Gastroesophageal sphincter (tissue), 4 donors: ENCODE results near the gene FZD2. TPM values are rescaled to one million over a fixed set of nuclear protein-coding genes. Genes with fewer than 3 reads are reported as not detected.

Experiments used
- ATAC-seq: fragments of 150-250 bp; one replicate; pipeline ENCODE4 v1.9.1; 2016; ENCODE audit warnings: mild to moderate bottlenecking, moderate library complexity
- H3K27ac ChIP-seq, 4 donors: fragments of 200-600 bp; sonication (generic) in 3 of 4; 1 replicate in 3 of 4; 2 replicates in 1 of 4; pipeline ENCODE4 v1.5.1; 2016 to 2019
- H3K27me3 ChIP-seq: fragments of 200-600 bp; sonication (generic); one replicate; pipeline ENCODE4 v1.5.1; 2019
- H3K36me3 ChIP-seq, 2 donors: fragments of 200-600 bp; sonication (generic); one replicate each; pipeline ENCODE4 v1.5.1; 2019; ENCODE audit warnings: control low read depth in 1 of 2
- H3K4me1 ChIP-seq, 3 donors: fragments of 200-600 bp; sonication (generic); 1 replicate in 2 of 3; 2 replicates in 1 of 3; pipeline ENCODE4 v1.5.1; 2016 to 2019; ENCODE audit warnings: control low read depth in 2 of 3
- H3K4me3 ChIP-seq, 2 donors: fragments of 200-600 bp; sonication (generic); one replicate each; pipeline ENCODE4 v1.5.1; 2019; ENCODE audit warnings: mild to moderate bottlenecking in 1 of 2, moderate library complexity in 1 of 2
- H3K9me3 ChIP-seq, 3 donors: fragments of 200-600 bp; sonication (generic); one replicate each; pipeline ENCODE4 v1.5.1; 2017 to 2019; ENCODE audit warnings: control low read depth in 2 of 3
- EP300 ChIP-seq: sonication (generic); formaldehyde crosslinking; IDR thresholded peaks from one replicate; pipeline ENCODE4 v1.6.1; 2017; ENCODE audit warnings: antibody characterized with exemption, mild to moderate bottlenecking
- POLR2A ChIP-seq, 2 donors: fragments of 450-650 bp; IDR thresholded peaks; one replicate each; pipeline ENCODE4 v1.6.1; 2017; ENCODE audit warnings: antibody characterized with exemption in 2 of 2, mild to moderate bottlenecking in 2 of 2, moderate library complexity in 1 of 2
- POLR2AphosphoS5 ChIP-seq: sonication (generic); formaldehyde crosslinking; IDR thresholded peaks from one replicate; pipeline ENCODE4 v1.6.1; 2017; ENCODE audit warnings: antibody characterized with exemption
- WGBS, 2 donors: methylation state at CpG; one replicate each; pipeline ENCODE4 v1.1.5; 2018; ENCODE audit warnings: low coverage in 1 of 2; 5-methylcytosine and 5-hydroxymethylcytosine counted together
- total RNA-seq, 4 donors: library from RNA; depleted of rRNA; stranded (reverse); fragments of >200 nt; gene quantifications; one replicate each; pipeline ENCODE4 v1.1.0, GENCODE V29; 2016
- TF ChIP-seq, protein P1 (sequence below), 4 experiments: fragments of 200-600 bp in 2 of 4; fragments of 450-650 bp in 2 of 4; sonication (generic) in 1 of 4; IDR thresholded peaks; one replicate each; pipeline ENCODE4 v1.5.1; 2017 to 2019; ENCODE audit warnings: antibody characterized with exemption in 4 of 4, mild to moderate bottlenecking in 2 of 4, moderate library complexity in 2 of 4

FZD2 gene
- total RNA-seq, 4 donors from 2014 or later = 1.5 to 2.7 (median 1.6) TPM

DNA sequence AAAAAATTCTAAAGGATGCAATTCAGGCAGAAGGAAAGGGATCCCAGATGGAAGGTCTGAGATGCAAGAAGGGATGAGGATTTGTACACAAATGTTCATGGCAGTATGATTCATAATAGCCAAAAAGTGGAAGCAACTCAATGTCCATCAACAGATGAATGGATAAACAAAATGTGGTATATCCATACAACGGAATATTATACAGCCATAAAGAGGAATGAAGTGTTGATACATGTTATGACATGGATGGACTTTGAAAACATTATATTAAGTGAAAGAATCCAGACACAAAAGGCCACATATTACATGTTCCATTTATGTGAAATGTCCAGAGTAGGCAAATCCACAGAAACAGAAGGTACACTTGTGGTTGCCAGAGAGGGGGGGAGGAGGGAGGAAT lies 30.2 kb upstream of the FZD2 start:
- H3K27ac ChIP-seq = no peak overlapping the region
- no peak for ATAC-seq
- WGBS, 2 donors = 90 to 94% methylated on average over 1 of the region's 1 CpG
- TF ChIP-seq POLR2AphosphoS5 = no peak
- TF ChIP-seq POLR2A (IDR thresholded peaks at IDR 0.05) = no peak
- no peak for TF ChIP-seq EP300
- TF ChIP-seq, protein P1, sequence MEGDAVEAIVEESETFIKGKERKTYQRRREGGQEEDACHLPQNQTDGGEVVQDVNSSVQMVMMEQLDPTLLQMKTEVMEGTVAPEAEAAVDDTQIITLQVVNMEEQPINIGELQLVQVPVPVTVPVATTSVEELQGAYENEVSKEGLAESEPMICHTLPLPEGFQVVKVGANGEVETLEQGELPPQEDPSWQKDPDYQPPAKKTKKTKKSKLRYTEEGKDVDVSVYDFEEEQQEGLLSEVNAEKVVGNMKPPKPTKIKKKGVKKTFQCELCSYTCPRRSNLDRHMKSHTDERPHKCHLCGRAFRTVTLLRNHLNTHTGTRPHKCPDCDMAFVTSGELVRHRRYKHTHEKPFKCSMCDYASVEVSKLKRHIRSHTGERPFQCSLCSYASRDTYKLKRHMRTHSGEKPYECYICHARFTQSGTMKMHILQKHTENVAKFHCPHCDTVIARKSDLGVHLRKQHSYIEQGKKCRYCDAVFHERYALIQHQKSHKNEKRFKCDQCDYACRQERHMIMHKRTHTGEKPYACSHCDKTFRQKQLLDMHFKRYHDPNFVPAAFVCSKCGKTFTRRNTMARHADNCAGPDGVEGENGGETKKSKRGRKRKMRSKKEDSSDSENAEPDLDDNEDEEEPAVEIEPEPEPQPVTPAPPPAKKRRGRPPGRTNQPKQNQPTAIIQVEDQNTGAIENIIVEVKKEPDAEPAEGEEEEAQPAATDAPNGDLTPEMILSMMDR (IDR thresholded peaks at IDR 0.05) = no peak
- no peaks in the 10 kb centered on the region for H3K36me3 ChIP-seq
- H3K4me1 ChIP-seq = no peaks in the 10 kb centered on the region
- peaks cover 30% of the 10 kb centered on the region for H3K27me3 ChIP-seq
- peaks cover 0 to 6% (median 0%) of the 10 kb centered on the region in 3 donors for H3K9me3 ChIP-seq
- H3K4me3 ChIP-seq = no peak overlapping the region

DNA sequence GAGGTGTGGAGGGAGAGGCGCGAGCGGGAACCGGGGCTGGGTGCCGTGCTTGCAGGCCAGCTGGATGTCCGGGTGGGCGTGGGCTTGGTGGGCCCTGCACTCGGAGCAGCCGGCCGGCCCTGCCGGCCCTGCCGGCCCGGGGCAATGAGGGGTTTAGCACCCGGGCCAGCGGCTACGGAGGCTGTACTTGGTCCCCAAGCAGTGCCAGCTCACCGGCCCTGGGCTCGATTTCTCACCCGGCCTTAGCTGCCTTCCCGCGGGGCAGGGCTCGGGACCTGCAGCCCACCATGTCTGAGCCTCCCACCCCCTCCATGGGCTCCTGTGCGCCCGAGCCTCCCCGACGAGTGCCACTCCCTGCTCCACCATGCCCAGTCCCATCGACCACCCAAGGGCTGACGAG lies 29.3 kb upstream of the FZD2 start:
- no CpG with 5 or more reads among the region's 28 CpGs for WGBS, 2 donors
- Histone ChIP-seq H3K4me3 (no peak overlapping the region), H3K27ac (no peak overlapping the region), H3K9me3 (peaks cover 0 to 6% (median 0%) of the 10 kb centered on the region in 3 donors), H3K36me3 (no peaks in the 10 kb centered on the region), H3K27me3 (peaks cover 30% of the 10 kb centered on the region), H3K4me1 (no peaks in the 10 kb centered on the region)
- TF ChIP-seq POLR2AphosphoS5 = no peak
- TF ChIP-seq POLR2A (IDR thresholded peaks at IDR 0.05) = no peak
- TF ChIP-seq, protein P1 (IDR thresholded peaks at IDR 0.05) = no peak
- no peak for TF ChIP-seq EP300
- no peak for ATAC-seq

DNA sequence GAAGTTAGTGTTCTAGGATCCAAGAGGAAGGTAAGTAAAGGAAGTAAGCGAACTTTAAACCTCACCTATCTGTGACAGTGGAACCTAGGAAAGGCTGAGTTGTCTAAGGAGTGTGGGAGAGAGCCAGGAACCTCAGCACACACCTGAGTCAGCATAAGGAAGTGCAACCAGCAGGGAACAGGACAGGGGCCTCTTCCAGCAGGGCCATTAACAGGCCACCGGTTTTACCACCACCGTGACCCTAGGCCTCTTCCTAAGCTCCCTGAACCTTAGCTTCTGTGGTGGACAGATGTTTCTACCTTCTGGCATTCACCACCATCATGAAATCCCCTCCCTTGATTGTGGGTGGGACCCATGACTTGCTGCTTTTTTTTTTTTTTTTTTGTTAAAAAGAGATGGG lies 27.4 kb upstream of the FZD2 start:
- 71 to 77% methylated on average over 3 of the region's 3 CpGs for WGBS, 2 donors
- TF ChIP-seq, protein P1 (IDR thresholded peaks at IDR 0.05) = no peak
- no peak for TF ChIP-seq EP300
- TF ChIP-seq POLR2A (IDR thresholded peaks at IDR 0.05) = no peak
- no peak for TF ChIP-seq POLR2AphosphoS5
- no peaks in the 10 kb centered on the region for H3K36me3 ChIP-seq

DNA sequence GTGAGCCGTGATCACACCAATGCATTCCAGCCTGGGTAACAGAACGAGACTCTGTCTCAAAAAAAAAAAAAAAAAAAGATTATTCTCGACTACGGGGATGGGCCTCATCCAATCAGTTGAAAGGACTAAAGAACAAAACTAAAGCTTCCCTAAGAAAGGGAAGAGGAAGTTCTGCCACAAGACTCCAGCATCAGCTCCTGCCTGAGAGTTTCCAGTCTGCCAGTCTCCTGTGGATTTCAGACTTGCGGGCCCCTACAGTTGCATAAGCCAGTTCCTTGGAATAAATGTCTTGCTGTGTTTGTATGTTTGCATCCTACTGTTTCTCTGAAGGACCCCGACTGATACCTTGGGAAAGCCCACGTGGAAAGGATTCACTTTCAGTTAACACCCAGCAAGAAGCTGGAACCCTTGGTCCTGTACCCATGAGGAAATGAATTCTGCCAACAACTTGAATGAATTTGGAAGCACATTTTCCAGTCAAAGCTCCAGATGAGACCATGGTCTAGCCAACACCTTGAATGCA lies 26.3 kb upstream of the FZD2 start:
- H3K4me1 ChIP-seq = peaks cover 0 to 11% (median 0%) of the 10 kb centered on the region in 3 donors
- WGBS, 2 donors = 64 to 77% methylated on average over 5 to 7 of the region's 7 CpGs
- H3K27ac ChIP-seq = no peak overlapping the region
- ATAC-seq = no peak
- no peak overlapping the region for H3K4me3 ChIP-seq
- peaks cover 0 to 6% (median 0%) of the 10 kb centered on the region in 3 donors for H3K9me3 ChIP-seq
- TF ChIP-seq POLR2AphosphoS5 (no peak), POLR2A (IDR thresholded peaks at IDR 0.05) (no peak), EP300 (no peak)
- TF ChIP-seq, protein P1 (IDR thresholded peaks at IDR 0.05) = no peak
- no peaks in the 10 kb centered on the region for H3K36me3 ChIP-seq
- H3K27me3 ChIP-seq = peaks cover 27% of the 10 kb centered on the region

More for the DNA sequence above, 27.4 kb upstream of the FZD2 start:
- no peak for ATAC-seq
- Histone ChIP-seq H3K9me3 (peaks cover 0 to 6% (median 0%) of the 10 kb centered on the region in 3 donors), H3K27me3 (peaks cover 30% of the 10 kb centered on the region), H3K27ac (no peak overlapping the region), H3K4me3 (no peak overlapping the region), H3K4me1 (peaks cover 0 to 11% (median 0%) of the 10 kb centered on the region in 3 donors)

DNA sequence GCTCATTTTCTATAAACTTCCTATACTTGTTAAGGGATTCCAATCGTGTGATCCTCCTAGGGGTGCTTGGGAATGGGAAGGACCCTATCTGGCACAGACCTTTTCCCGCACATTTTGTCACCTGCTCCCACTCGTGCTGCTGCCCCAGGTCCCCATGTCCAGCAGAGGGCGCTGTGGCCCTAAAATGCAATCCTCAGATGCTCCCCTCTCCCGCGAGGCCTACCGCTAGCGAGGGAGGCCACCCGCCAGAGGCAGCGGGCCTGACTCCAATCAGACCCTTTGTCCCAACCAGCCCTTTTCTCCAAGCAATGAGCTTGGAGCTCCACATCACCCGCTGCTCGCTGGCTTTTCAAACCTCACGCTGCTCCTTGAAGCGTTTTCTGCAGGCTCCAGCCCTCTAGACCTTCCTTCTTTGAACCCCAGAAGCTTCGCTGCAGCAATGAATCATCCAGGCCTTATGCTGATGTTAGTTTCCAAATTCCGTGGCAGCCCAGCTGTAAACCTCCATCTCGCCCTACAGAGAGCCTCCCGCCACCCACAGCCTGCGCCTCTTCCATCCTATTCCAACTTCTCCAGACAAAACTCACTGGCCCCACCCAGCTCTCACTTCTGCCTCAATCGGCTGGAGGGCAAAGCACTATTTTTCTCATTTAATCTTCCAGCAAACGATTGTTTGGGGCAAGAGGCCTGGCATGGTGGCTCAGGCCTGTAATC lies 23.6 kb upstream of the FZD2 start:
- Histone ChIP-seq H3K27me3 (peaks cover 1% of the 10 kb centered on the region), H3K4me1 (peaks cover 0 to 16% (median 0%) of the 10 kb centered on the region in 3 donors), H3K27ac (peak overlapping the region in 3 of 4 donors; percentile 48 to 64 (median 57)), H3K9me3 (no peaks in the 10 kb centered on the region), H3K36me3 (no peaks in the 10 kb centered on the region), H3K4me3 (peak overlapping the region in 1 of 2 donors; percentile 23)
- 0 to 13% methylated on average over 10 to 13 of the region's 21 CpGs for WGBS, 2 donors
- TF ChIP-seq POLR2A (IDR thresholded peaks at IDR 0.05) = no peak
- no peak for TF ChIP-seq EP300
- TF ChIP-seq POLR2AphosphoS5 = no peak
- TF ChIP-seq, protein P1 (IDR thresholded peaks at IDR 0.05) = peak in 3 of 4 experiments; percentile 92 to 97 (median 96)
- ATAC-seq = peak; percentile 90
